Measurements from ENCODE around the gene CROCC2.

The CROCC2 gene

DNA sequence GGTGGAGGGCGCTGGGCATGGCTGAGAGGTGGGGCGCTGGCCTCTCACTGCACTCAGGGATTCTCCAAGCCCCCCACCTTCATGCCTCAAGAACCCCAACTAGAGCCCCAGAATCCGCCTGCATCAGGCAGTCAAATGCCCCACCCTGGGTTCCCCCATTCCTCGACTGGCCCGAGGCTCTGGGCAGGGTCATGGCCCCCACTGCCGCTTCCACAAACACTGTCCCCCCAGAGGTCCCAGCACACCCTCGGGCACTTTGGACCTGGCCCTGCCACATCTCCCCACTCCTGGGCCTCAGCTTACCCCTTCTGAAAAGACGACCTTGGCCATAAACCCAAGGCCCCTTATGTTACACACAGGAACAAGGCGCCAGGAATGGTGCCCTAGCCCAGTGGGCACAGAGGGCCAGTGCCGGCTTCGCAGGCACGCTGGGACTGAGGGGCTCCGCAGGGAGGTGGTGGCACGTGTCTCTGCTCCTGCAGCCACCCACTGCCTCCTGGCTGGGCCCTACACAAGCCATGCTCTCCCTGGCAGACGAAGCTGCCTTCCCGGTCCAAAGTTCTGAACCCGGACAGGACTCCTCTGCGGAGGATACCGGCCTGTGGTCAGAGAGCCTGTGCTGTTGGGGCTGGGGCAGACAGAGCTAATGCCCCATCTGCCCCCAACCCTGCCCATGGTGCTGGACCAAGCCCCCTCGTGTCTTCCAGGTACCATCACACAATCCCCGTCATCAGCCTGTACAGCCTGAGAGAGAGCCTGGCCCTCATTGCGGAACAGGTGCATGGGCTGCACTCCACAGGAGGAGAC lies 30.7 kb upstream of the CROCC2 start:
- no peak for DNase-seq (ENCODE audit: low spot score)

GRCh38 chr2:240876035-240876474 lies 30.1 kb upstream of the CROCC2 start:
- DNase-seq (ENCODE audit: low spot score): no peak

DNA sequence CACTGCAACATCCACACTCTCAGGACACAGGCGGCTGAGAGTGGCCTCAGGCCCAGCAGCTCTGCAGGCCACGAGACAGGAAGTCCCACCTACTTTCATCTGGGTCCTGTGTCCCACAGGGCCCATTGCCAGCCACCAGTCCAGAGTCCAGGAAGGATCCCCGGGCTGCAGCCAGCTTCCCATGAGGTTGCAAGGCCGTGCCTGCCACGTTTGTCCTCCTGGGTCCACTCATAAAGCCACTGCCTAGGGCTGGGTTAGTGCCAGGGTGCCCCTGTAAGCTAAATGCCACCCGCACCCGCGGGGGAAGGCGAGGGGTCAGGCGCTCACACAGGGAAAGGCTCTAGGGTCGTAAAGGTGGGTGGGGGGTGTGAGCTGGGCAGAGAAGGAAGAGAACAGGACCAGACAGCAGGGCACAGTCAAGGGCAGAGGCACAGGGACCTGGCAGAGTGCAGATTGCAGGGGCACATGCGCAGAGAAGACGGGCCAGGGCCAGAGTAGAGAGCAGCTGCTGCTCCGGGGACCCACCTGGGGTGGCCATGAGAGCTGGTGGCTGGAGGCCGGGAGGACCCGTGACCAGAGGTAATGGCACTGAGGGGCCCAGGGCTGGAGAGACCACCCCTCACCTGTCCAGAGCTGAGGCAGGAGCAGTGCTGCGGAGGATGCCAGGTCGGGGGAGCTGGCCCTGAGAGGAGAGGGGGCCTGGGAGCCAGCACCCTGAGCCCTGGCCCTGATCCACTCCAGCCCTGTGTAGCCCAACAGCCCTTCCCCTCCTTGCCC lies 29.5 kb upstream of the CROCC2 start:
- DNase-seq (ENCODE audit: low spot score): no peak

DNA sequence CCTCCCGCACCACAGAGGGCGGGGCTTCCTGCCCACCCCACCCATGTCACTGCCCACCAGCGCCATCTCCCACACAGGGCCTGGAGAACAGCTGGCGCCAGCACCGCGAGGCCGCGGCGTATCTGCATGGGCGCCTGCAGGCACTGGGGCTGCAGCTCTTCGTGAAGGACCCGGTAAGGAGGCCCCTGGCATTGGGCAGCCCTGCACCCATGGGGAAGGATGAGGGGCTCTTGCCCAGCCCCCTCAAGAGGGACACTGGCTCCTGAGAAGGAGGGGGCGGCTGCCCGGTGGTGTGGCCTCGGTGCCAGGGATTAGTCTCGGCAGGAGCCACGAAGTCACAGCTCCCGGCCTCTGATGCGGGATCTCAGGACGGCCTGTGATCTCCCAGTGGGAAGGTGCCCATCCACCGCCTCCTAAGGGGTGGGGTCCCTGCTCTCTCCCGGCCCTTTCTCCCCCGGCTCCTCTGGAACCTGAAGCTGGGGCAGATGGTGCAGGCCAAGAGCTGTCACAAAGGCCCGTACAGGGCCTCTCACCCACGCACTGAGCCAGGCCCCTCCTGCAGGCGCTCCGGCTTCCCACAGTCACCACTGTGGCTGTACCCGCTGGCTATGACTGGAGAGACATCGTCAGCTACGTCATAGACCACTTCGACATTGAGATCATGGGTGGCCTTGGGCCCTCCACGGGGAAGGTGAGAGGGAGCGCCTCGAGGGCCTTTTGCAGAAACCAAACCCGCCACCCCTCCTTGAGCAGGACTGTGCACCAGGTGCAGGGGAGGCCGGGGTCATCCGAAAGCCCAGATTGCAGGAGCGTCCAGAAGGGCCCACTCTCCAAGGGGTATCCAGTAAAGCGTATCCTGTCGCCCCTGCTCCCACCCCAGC lies 28.4 kb upstream of the CROCC2 start:
- DNase-seq (ENCODE audit: low spot score): no peak

DNA sequence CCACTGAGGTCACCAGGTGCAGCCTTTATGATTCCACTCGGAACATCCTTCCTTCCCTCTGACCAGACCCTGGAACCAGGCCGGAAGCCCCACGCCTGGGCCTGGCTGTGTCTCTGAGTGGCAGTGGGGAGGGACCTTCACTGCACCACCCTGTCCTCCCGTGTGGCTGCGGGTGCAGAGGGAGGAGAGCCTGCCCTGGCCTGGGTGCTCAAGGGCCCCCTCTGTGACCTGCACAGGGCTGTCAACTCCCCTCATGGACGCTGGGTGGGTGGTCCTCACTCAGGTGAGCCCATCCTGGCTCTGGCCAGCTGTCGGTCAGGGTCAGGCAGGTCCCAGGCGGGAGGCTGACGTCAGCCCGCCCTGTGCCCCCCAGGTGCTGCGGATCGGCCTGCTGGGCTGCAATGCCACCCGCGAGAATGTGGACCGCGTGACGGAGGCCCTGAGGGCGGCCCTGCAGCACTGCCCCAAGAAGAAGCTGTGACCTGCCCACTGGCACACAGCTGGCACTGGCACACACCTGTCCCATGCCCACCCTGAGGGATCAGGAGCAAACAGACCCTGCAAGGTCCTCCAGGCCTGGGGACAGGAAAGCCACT lies 27.7 kb upstream of the CROCC2 start:
- DNase-seq (ENCODE audit: low spot score): no peak

GRCh38 chr2:240879105-240879504 lies 27.0 kb upstream of the CROCC2 start:
- no peak for DNase-seq (ENCODE audit: low spot score)

DNA sequence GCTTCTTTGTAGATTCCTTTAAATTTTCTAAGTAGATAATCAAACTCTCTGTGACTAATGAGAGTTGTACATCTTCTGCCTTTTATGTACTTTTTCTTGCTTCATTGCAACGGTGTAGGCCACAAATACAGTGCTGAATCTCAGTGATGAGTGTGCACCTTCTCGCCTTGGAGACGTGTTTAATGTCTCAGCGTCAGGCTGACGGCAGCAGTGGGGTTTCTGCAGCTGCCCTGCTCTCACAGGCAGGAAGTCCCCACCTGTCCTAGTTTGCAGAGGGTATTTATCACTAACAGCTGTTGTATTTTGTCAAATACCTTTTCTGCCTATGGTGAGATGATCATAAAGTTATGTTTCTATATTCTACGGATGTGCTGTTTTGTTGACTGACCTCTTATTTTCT lies 24.2 kb upstream of the CROCC2 start:
- DNase-seq (ENCODE audit: low spot score): no peak

GRCh38 chr2:240884221-240884620 lies 21.9 kb upstream of the CROCC2 start:
- no peak for DNase-seq (ENCODE audit: low spot score)

- DNase-seq (ENCODE audit: low spot score): no peak
Observed at GRCh38 chr2:240884745-240885144, 21.4 kb upstream of the CROCC2 start.

DNA sequence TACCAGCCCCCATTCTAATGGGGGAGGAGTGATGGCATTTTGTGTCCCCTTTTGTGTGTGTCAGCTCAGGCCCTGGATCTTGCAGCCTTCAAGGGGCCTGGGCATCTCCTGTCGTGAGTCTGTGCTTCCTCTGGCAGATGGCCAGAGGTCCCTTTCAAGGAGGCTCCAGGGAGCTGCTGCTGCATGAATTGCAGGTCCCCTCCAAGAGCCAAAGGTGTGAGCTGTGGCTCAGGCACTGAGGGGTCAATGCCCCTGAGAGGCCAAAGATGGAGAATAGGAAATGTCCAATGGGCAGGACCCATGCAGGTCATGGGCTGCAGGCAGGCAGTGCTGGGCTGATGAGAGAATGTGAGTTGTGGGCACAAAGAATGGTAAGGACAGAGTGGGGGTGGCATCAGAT lies 20.6 kb upstream of the CROCC2 start:
- no peak for DNase-seq (ENCODE audit: low spot score)

- no peak for DNase-seq (ENCODE audit: low spot score)
Observed at GRCh38 chr2:240886023-240886565, 20.0 kb upstream of the CROCC2 start.

DNA sequence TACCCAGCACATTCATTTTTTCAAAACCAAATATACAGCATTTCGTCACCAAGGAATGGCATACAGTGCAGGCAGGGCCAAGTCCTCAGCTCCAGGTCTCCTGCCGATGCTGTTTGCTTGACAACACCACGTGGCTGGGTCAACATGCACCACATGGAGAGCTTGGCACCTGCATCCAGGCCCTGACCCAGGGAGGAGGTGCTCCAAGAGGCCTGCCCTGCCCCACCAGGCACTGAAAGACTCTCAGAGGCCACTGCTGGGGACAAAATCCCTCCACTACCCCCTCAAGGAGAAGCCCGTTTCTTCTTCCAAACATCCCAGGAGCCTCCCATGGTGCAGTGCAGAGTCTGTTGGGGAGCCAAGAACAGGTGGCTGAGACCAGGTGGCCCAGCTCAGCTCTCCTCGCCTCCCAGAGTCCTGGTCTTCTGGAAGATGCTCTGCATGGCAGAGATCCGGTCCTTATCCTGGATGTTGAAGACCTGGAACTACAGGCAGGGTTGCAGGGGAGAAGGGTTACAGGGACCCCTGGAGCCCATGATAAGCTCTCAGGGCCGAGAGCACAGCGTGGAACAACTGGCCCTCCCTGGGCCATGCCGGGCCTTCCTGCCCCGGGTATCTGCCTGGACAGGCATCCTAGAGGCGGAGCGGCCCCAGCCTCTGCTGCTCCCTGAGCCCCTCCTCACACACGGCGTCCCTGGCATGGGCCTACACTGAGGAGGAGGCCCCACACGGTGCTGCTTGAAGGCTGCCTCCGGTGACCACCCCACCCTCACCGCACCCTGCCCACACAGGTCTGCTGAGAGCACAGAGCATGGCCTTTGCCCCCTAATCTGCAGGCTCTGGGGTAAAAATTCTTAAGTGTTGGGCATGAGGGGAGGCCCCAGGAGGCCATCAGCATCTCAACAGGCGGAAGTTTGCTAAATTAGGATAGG lies 19.2 kb upstream of the CROCC2 start:
- DNase-seq (ENCODE audit: low spot score): no peak

DNA sequence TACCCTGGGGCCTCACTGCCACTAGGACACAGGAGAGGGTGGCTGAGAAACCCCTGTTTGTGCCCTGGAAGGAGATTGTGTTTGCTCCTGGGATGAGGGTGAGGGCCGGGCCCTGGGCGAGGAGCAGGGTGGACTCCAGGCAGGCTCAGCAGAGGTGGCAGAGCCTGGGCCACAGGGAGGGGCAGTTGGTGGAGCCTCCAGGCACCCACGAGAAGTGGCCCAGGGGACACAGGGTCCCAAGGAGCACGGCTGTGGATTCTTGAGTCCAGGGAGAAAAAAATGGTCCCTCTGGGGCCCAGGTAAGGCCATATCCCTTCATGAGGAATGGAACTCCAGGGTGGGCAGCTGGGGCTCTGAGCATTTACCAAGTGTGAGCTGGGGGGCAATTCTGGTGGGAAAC lies 18.5 kb upstream of the CROCC2 start:
- no peak for DNase-seq (ENCODE audit: low spot score)

DNA sequence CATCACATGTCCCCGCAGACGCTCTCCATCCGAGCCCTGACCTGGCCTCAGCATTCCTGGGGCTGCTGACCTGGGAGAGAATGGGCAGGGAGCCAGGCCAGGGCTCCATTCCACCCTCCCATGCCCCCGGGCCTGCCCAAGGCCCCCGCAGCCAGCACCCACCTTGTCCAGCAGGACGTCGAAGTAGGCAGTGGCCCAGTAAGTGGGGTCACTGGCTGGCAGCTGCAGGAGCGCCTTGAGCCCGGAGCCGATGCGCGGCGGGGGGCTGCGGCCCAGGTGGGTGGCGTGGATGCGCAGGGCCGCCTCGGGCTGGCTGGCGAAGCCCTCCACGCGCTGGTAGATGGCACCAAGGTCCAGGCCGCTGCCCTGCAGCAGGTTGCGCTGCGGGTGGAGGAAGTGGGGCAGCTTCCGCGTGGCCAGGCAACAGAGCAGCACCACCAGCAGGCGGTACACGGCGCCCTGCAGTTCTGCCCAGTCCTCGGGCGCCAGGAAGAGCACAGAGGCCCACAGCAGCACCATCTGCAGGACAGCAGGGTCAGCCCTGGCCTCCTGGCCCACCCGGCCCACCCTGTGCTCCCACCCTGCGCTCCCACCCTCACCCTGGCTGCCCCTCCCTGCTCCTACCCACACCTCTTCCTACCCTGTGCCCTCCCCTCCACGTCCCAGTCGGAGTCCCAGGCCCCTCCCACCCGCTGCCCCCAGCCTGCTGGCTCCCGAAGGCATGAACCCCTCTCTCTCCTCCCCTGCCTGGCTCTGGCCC lies 17.8 kb upstream of the CROCC2 start:
- DNase-seq (ENCODE audit: low spot score): no peak

DNA sequence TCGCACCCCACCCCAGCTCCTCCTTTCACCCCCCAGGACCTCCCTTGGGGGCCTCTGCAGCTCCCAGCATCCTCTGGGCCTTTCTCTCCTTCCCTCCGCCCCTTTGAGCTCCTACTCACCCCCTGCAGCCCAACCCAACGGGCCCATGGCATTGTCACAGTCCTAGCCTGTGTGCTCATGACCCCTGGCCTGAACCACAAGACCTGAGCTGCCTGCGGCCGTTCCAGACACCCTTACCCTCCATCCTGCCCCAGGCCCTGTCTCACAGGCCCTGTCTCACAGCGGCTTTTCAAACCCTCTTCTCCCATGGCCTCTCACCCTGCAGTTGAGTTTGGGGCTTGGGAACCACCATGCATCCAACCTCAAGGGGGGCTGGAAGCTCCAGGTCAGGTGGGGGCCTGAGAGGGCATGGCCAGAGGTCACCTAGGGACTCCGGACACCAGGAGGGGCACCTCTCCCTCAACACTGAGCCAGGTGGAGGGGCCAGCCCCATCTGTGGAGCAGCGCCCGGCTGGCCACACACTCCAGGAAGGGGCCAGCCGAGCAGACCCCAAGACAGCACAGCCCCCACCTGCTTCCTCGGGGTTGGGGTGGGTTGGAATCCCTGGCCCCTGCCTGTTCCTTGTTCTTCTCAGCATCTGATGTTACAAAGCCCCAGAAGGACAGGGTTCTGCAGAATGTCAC lies 17.1 kb upstream of the CROCC2 start:
- DNase-seq (ENCODE audit: low spot score): no peak

DNA sequence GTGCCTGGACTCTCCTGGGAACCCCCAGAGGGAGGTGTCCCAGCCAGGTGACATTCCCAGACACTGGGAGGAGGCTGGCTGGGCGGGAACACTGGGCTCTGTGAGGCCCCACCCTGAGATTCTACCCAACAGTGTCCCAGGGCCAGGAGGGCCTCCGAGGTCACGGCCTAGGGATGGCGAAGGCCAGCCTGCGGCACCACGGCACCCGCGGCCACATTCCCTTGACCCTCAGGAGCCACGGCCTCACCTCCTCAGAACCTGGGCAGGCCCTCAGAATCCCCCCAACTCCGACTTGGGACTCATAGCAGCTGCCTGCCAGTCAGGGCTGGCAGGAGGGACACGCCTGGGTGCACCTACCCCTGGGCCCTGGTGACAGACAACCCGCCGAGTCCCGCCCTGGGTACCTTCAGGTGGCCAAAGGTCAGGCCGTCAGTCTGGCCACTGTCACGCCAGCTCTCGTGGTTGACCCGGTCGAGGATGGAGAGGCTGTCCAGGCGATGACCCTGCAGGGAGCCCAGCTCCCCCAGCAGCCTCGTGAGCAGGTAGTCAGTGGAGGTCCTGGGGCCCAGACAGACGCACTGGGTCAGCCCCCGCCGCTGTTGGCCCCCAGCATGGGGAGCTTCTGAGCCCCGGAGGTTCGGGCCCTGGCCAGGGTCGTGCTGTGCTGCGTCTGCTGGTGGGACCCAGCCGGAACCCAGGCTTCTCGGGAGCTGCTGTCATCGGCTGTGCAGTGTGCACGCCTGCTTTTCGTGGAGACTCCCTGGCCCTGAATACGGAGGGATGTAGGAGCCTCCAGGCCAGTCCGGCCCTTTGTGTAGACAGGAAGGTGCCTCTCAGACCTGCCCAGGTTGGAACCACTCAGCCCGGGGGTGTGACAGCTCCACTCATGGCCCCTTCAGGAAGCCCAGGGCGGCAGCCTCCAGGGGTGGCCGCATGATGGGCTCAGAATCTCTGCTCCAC lies 16.3 kb upstream of the CROCC2 start:
- DNase-seq (ENCODE audit: low spot score): no peak

GRCh38 chr2:240890691-240891090 lies 15.4 kb upstream of the CROCC2 start:
- DNase-seq (ENCODE audit: low spot score): no peak
